ENCODE data around the gene SPTLC2.

The SPTLC2 gene

DNA sequence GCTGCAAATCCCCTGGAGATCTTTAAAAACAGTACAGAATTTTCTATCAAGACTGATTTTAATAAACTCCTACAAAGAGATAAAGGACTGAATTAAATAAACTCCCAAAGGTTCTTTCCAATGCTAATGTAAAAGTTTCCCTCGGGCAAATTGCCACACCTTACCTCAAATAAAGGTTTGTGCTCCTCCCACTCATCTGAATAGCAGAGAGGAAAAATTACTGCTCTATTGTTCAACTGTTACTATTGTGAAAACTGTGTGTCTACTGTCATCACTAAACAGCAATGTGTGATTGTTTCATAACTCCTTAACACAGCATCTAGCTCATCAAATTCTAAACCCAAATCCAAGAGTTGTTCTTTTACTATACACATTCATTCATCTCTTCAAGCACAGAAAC is 3.2 kb downstream of the SPTLC2 start:
- H2AFZ ChIP-seq (ENCODE audit: low read depth, low read length): no peak overlapping the region
- H3K4me1 ChIP-seq (ENCODE audit: low read length): peaks cover 5% of the 10 kb centered on the region
- H3K4me2 ChIP-seq (ENCODE audit: low read length): no peak overlapping the region
- peaks cover 30% of the 10 kb centered on the region for H3K79me2 ChIP-seq (ENCODE audit: low read length)
- no peak for TF ChIP-seq EZH2phosphoT487 (IDR thresholded peaks at IDR 0.05; ENCODE audit: low read depth)
- TF ChIP-seq, protein P1, sequence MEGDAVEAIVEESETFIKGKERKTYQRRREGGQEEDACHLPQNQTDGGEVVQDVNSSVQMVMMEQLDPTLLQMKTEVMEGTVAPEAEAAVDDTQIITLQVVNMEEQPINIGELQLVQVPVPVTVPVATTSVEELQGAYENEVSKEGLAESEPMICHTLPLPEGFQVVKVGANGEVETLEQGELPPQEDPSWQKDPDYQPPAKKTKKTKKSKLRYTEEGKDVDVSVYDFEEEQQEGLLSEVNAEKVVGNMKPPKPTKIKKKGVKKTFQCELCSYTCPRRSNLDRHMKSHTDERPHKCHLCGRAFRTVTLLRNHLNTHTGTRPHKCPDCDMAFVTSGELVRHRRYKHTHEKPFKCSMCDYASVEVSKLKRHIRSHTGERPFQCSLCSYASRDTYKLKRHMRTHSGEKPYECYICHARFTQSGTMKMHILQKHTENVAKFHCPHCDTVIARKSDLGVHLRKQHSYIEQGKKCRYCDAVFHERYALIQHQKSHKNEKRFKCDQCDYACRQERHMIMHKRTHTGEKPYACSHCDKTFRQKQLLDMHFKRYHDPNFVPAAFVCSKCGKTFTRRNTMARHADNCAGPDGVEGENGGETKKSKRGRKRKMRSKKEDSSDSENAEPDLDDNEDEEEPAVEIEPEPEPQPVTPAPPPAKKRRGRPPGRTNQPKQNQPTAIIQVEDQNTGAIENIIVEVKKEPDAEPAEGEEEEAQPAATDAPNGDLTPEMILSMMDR (IDR thresholded peaks at IDR 0.05; ENCODE audit: low read depth, low read length): no peak
- H4K20me1 ChIP-seq (ENCODE audit: insufficient read depth, low read length): no peaks in the 10 kb centered on the region; the same call in 1 of the 2 replicates
- no peaks in the 10 kb centered on the region for H3K36me3 ChIP-seq (replicated peaks; ENCODE audit: low read depth, low read length)
- no peak overlapping the region for H3K27ac ChIP-seq (ENCODE audit: low read length)
- no peaks in the 10 kb centered on the region for H3K27me3 ChIP-seq (ENCODE audit: low read depth, low read length)
- H3K9me3 ChIP-seq (ENCODE audit: insufficient read depth, low read length): no peaks in the 10 kb centered on the region
- H3K4me3 ChIP-seq (ENCODE audit: low read length): no peak overlapping the region
- H3K9ac ChIP-seq (ENCODE audit: low read length): no peak overlapping the region

DNA sequence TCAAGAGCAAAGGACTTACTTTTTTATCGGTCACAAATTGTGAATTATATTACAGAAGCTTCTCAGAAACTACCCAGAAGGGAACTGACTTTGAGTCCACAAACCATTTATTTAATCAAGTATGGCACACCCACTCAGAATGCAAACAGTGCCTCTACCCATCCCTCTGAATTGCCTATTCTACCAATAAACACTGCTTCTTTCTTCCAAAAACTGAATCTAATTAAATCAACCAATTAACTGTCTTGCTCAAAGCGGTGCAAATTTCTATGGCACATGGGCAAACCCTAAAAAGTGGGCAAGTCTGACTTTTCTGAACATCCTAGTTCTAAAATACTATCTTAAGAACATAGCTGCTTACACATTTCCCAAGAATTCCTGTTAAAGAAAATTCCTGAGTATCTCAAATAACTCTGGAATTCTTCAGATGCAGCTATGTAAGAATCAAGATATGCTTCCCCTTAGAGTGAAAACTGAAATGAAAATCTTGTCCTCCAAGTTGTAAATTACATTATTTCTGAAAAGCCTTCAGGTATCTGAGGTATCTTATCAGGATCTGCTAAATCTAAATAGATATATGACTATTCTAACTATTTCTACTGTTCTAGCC is 4.3 kb downstream of the SPTLC2 start:
- no peak overlapping the region for H3K9ac ChIP-seq (ENCODE audit: low read length)
- no peak overlapping the region for H3K4me2 ChIP-seq (ENCODE audit: low read length)
- H4K20me1 ChIP-seq (ENCODE audit: insufficient read depth, low read length): no peaks in the 10 kb centered on the region; the same call in 1 of the 2 replicates
- TF ChIP-seq, protein P1 (IDR thresholded peaks at IDR 0.05; ENCODE audit: low read depth, low read length): no peak
- no peak for TF ChIP-seq EZH2phosphoT487 (IDR thresholded peaks at IDR 0.05; ENCODE audit: low read depth)
- no peak overlapping the region for H3K4me3 ChIP-seq (ENCODE audit: low read length)
- no peak overlapping the region for H2AFZ ChIP-seq (ENCODE audit: low read depth, low read length)
- peaks cover 5% of the 10 kb centered on the region for H3K4me1 ChIP-seq (ENCODE audit: low read length)
- no peaks in the 10 kb centered on the region for H3K36me3 ChIP-seq (replicated peaks; ENCODE audit: low read depth, low read length)
- H3K27me3 ChIP-seq (ENCODE audit: low read depth, low read length): no peaks in the 10 kb centered on the region
- no peak overlapping the region for H3K27ac ChIP-seq (ENCODE audit: low read length)
- peaks cover 36% of the 10 kb centered on the region for H3K79me2 ChIP-seq (ENCODE audit: low read length)
- no peaks in the 10 kb centered on the region for H3K9me3 ChIP-seq (ENCODE audit: insufficient read depth, low read length)

DNA sequence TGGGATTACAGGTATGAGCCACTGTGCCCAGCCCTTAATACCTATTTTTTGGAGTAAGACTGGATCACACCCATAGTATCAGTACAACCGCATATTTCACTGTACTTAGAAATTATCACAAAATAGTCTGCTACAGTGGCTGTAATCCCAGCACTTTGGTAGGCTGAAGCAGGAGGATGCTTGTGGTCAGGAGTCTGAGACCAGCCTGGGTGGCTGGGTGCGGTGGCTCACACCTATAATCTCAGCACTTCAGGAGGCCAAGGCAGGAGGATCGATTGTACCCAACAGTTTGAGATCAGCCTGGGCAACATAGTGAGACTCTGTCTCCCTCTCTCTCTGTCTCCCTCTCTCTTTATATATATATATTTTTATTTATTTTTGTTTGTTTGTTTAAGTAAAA is 5.9 kb downstream of the SPTLC2 start:
- TF ChIP-seq, protein P1 (IDR thresholded peaks at IDR 0.05; ENCODE audit: low read depth, low read length): no peak
- no peak for TF ChIP-seq EZH2phosphoT487 (IDR thresholded peaks at IDR 0.05; ENCODE audit: low read depth)
- Histone ChIP-seq H3K4me2 (ENCODE audit: low read length) (no peak overlapping the region), H4K20me1 (ENCODE audit: insufficient read depth, low read length) (no peaks in the 10 kb centered on the region; the same call in 1 of the 2 replicates), H3K27me3 (ENCODE audit: low read depth, low read length) (no peaks in the 10 kb centered on the region), H3K79me2 (ENCODE audit: low read length) (peaks cover 41% of the 10 kb centered on the region), H3K9me3 (ENCODE audit: insufficient read depth, low read length) (no peaks in the 10 kb centered on the region), H3K9ac (ENCODE audit: low read length) (no peak overlapping the region), H3K4me1 (ENCODE audit: low read length) (peaks cover 5% of the 10 kb centered on the region), H3K27ac (ENCODE audit: low read length) (no peak overlapping the region), H3K4me3 (ENCODE audit: low read length) (no peak overlapping the region), H2AFZ (ENCODE audit: low read depth, low read length) (no peak overlapping the region), H3K36me3 (replicated peaks; ENCODE audit: low read depth, low read length) (no peaks in the 10 kb centered on the region)

DNA sequence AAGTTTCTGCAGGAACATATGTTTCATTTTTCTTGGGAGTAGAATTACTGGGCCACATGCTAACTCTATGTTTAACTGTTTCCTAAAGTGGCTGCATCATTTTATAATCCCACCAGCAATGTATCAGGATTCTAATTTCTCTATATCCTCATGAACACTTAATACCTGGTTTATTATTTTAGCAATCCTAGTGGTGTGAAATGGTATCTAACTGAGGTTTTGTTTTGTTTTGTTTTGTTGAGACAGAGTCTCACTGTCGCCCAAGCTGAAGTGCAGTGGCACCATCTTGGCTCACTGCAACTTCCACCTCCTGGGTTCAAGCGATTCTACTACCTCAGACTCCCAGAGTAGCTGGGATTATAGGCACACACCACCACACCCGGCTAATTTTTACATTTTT is 6.5 kb downstream of the SPTLC2 start:
- Histone ChIP-seq H3K27ac (ENCODE audit: low read length) (no peak overlapping the region), H3K9me3 (ENCODE audit: insufficient read depth, low read length) (no peaks in the 10 kb centered on the region), H3K4me3 (ENCODE audit: low read length) (no peak overlapping the region), H2AFZ (ENCODE audit: low read depth, low read length) (no peak overlapping the region), H4K20me1 (ENCODE audit: insufficient read depth, low read length) (no peaks in the 10 kb centered on the region; the same call in 1 of the 2 replicates), H3K36me3 (replicated peaks; ENCODE audit: low read depth, low read length) (no peaks in the 10 kb centered on the region), H3K27me3 (ENCODE audit: low read depth, low read length) (no peaks in the 10 kb centered on the region), H3K4me2 (ENCODE audit: low read length) (no peak overlapping the region), H3K9ac (ENCODE audit: low read length) (no peak overlapping the region), H3K79me2 (ENCODE audit: low read length) (peaks cover 37% of the 10 kb centered on the region), H3K4me1 (ENCODE audit: low read length) (peaks cover 2% of the 10 kb centered on the region)
- no peak for TF ChIP-seq EZH2phosphoT487 (IDR thresholded peaks at IDR 0.05; ENCODE audit: low read depth)
- TF ChIP-seq, protein P1 (IDR thresholded peaks at IDR 0.05; ENCODE audit: low read depth, low read length): no peak

All from OCI-LY3 (cell line).